Bronchial epithelial cell (primary cell): ENCODE measurements around the gene DIABLO. TPM values are rescaled to one million over a fixed set of nuclear protein-coding genes. Genes with fewer than 3 reads are reported as not detected.

Source experiments
- DNase-seq: peaks from one replicate; pipeline ENCODE4 v3.0.0-alpha.2; 2010; ENCODE audit warnings: low read depth
- FAIRE-seq: peaks from 2 replicates; lab custom pipeline; 2011; peaks lifted over from hg19 to GRCh38; lab: Jason Lieb, UNC
- H3K27me3 ChIP-seq: 2 replicates; pipeline ENCODE4 v1.5.1; 2011; ENCODE audit warnings: low read length; ENCODE audit not compliant: control insufficient read depth, insufficient read depth
- H3K36me3 ChIP-seq: 2 replicates; pipeline ENCODE4 v1.5.1; 2011; ENCODE audit warnings: low read length; ENCODE audit not compliant: control insufficient read depth, insufficient read depth
- H3K4me3 ChIP-seq: 2 replicates; pipeline ENCODE4 v1.5.1; 2011; ENCODE audit warnings: mild to moderate bottlenecking, low read depth, low read length, control low read depth
- total RNA-seq: library from RNA; depleted of rRNA; stranded (reverse); fragments of >200 nt; gene quantifications from 2 replicates; pipeline ENCODE4 v1.2.1, GENCODE V29; 2014
- TF ChIP-seq, protein P1 (sequence below): IDR thresholded peaks from 2 replicates; pipeline ENCODE4 v1.5.1; 2011; ENCODE audit warnings: mild to moderate bottlenecking, moderate library complexity, low read length, control low read depth, inconsistent platforms; ENCODE audit not compliant: insufficient read depth, severe bottlenecking

DIABLO gene
- total RNA-seq, 1 donor from 2014 or later, result 78.7 TPM

GRCh38 chr12:122174155-122174845 is 51.6 kb downstream of the DIABLO start, which contains the start of gene IL31:
Gene IL31, minus strand, starts transcription at chr12:122174221. Its CDS starts 49 bp downstream, at chr12:122174172.
- FAIRE-seq (no peak), DNase-seq (no peak)

GRCh38 chr12:122172262-122172939 is 53.5 kb downstream of the DIABLO start:
- DNase-seq, result no peak
- Histone ChIP-seq H3K36me3 (no peaks in the 10 kb centered on the region), H3K27me3 (no peaks in the 10 kb centered on the region), H3K4me3 (no peak overlapping the region)
- TF ChIP-seq, protein P1, sequence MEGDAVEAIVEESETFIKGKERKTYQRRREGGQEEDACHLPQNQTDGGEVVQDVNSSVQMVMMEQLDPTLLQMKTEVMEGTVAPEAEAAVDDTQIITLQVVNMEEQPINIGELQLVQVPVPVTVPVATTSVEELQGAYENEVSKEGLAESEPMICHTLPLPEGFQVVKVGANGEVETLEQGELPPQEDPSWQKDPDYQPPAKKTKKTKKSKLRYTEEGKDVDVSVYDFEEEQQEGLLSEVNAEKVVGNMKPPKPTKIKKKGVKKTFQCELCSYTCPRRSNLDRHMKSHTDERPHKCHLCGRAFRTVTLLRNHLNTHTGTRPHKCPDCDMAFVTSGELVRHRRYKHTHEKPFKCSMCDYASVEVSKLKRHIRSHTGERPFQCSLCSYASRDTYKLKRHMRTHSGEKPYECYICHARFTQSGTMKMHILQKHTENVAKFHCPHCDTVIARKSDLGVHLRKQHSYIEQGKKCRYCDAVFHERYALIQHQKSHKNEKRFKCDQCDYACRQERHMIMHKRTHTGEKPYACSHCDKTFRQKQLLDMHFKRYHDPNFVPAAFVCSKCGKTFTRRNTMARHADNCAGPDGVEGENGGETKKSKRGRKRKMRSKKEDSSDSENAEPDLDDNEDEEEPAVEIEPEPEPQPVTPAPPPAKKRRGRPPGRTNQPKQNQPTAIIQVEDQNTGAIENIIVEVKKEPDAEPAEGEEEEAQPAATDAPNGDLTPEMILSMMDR, result no peak
- no peak for FAIRE-seq

More at GRCh38 chr12:122174155-122174845, 51.6 kb downstream of the DIABLO start, which contains the start of gene IL31:
- H3K4me3 ChIP-seq, result no peak within 1 kb of the TSS
- H3K36me3 ChIP-seq, result no peaks in the 10 kb centered on the region
- no peaks in the 10 kb centered on the region for H3K27me3 ChIP-seq
- TF ChIP-seq, protein P1, result no peak

DNA sequence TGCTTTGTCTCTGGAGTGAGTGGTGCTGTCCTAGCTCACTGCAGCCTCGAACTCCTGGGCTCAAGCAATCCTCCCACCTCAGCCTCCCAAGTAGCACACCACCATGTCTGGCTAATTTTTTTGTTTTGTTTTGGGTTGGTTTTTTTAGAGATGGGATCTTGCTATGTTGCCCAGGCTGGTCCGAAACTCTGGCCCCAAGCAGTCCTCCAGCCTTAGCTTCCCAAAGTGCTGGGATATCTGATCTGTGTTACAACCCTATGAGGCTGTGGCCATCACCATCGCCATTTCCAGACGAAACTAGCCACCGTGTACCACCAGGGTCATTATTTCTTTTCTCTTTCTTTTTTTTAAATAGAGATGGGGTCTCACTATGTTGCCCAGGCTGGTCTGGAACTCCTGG is 54.5 kb downstream of the DIABLO start:
- Histone ChIP-seq H3K27me3 (no peaks in the 10 kb centered on the region), H3K36me3 (no peaks in the 10 kb centered on the region), H3K4me3 (no peak overlapping the region)
- no peak for DNase-seq
- TF ChIP-seq, protein P1, result no peak
- no peak for FAIRE-seq

- Histone ChIP-seq H3K36me3 (no peaks in the 10 kb centered on the region), H3K27me3 (no peaks in the 10 kb centered on the region), H3K4me3 (no peak overlapping the region)
- no peak for DNase-seq
- no peak for FAIRE-seq
- TF ChIP-seq, protein P1, result no peak
These were observed 57.4 kb downstream of the DIABLO start for GRCh38 chr12:122168492-122168891.

- H3K36me3 ChIP-seq, result no peaks in the 10 kb centered on the region
- H3K27me3 ChIP-seq, result no peaks in the 10 kb centered on the region
- DNase-seq, result no peak
- FAIRE-seq, result no peak
- no peak overlapping the region for H3K4me3 ChIP-seq
- TF ChIP-seq, protein P1, result no peak
These were observed 58.4 kb downstream of the DIABLO start for GRCh38 chr12:122167356-122167925.
